ENCODE measurements around the gene HS1BP3.

HS1BP3 gene

GRCh38 chr2:20669562-20670314 lies 18.8 kb upstream of the HS1BP3 start:
- TF ChIP-seq CTCF (conservative IDR thresholded peaks at IDR 0.05; ENCODE audit: low read depth, low read length), result no peak
- DNase-seq (ENCODE audit: low read depth), result no peak
- no peak overlapping the region for H3K4me3 ChIP-seq (ENCODE audit: low read depth, low read length)

GRCh38 chr2:20668871-20669475 lies 18.1 kb upstream of the HS1BP3 start:
- TF ChIP-seq CTCF (conservative IDR thresholded peaks at IDR 0.05; ENCODE audit: low read depth, low read length), result no peak
- DNase-seq (ENCODE audit: low read depth), result no peak
- no peak overlapping the region for H3K4me3 ChIP-seq (ENCODE audit: low read depth, low read length)

- H3K4me3 ChIP-seq (ENCODE audit: low read depth, low read length), result no peak overlapping the region
- no peak for TF ChIP-seq CTCF (conservative IDR thresholded peaks at IDR 0.05; ENCODE audit: low read depth, low read length)
- DNase-seq (ENCODE audit: low read depth), result no peak
These were observed 17.6 kb upstream of the HS1BP3 start for GRCh38 chr2:20668451-20668850.

- peak overlapping the region; percentile 47 for H3K4me3 ChIP-seq (ENCODE audit: low read depth, low read length)
- DNase-seq (ENCODE audit: low read depth), result no peak
- TF ChIP-seq CTCF (conservative IDR thresholded peaks at IDR 0.05; ENCODE audit: low read depth, low read length), result no peak
These were observed 16.9 kb upstream of the HS1BP3 start for GRCh38 chr2:20667531-20668401.

- TF ChIP-seq CTCF (conservative IDR thresholded peaks at IDR 0.05; ENCODE audit: low read depth, low read length), result no peak
- no peak for DNase-seq (ENCODE audit: low read depth)
- peak overlapping the region; percentile 47 for H3K4me3 ChIP-seq (ENCODE audit: low read depth, low read length)
These were observed 16.2 kb upstream of the HS1BP3 start for GRCh38 chr2:20667151-20667530.

GRCh38 chr2:20666304-20667150 lies 15.6 kb upstream of the HS1BP3 start, which contains the start of gene GDF7:
GDF7 (plus strand) TSS chr2:20667144; CDS start chr2:20667240, 96 bp downstream.
- peak within 1 kb of the TSS; percentile 47 for H3K4me3 ChIP-seq (ENCODE audit: low read depth, low read length)
- DNase-seq (ENCODE audit: low read depth), result no peak
- TF ChIP-seq CTCF (conservative IDR thresholded peaks at IDR 0.05; ENCODE audit: low read depth, low read length), result peak; percentile 19

Data from choroid plexus epithelial cell (primary cell).